Ovary (tissue), 3 donors: ENCODE results near the gene MBD4.

Experiments
- EP300 ChIP-seq: sonication (generic); formaldehyde crosslinking; IDR thresholded peaks from one replicate; pipeline ENCODE4 v1.6.1; 2017; ENCODE audit warnings: antibody characterized with exemption
- POLR2A ChIP-seq: fragments of 450-650 bp; IDR thresholded peaks from one replicate; pipeline ENCODE4 v1.6.1; 2017; ENCODE audit warnings: antibody characterized with exemption, mild to moderate bottlenecking, moderate library complexity
- TF ChIP-seq, protein P1 (sequence below), 3 donors: fragments of 450-650 bp in 2 of 3; fragments of 200-600 bp in 1 of 3; IDR thresholded peaks; one replicate each; pipeline versions ENCODE4 v1.5.1 to v1.8.0; 2016 to 2022; ENCODE audit warnings: antibody characterized with exemption in 3 of 3, mild to moderate bottlenecking in 1 of 3
- donor health status: DM: no; HTN: no; CAD: no.

DNA sequence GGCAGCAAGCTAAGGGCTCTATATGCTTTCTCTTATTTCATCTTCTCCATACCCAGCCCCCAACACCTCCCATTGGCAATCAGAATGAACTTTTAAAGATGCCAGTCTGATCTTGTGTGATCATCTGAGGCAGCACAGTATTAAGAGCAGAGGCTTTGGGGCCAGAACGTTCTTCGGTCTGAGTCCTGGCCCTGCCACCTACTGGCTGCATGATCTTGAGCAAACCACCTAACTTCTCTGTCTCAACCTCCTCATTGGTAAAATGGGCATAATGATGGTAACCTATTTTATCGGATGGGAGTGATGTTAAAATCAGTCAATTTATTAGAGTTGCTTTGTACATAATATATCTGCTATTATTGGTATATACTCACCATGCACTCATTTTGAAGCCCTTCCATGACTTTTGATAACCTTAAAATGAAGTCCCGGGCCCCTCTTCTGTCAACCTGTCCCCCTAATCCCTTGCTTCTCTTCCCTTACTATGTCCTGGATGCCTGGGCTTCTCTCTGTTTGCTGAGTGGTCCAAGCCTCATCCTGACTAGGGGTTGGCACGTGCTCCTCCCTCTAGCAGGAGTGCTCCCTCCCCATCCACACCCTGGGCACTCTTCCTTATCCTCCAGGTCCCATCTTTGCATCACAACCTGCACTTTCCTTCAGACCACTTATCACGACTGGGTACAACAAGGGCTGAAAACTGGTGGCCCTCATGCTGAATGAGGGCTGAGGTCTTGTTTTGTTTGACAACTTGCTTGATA lies 17.6 kb downstream of the MBD4 start:
- no peak for TF ChIP-seq POLR2A
- TF ChIP-seq, protein P1, sequence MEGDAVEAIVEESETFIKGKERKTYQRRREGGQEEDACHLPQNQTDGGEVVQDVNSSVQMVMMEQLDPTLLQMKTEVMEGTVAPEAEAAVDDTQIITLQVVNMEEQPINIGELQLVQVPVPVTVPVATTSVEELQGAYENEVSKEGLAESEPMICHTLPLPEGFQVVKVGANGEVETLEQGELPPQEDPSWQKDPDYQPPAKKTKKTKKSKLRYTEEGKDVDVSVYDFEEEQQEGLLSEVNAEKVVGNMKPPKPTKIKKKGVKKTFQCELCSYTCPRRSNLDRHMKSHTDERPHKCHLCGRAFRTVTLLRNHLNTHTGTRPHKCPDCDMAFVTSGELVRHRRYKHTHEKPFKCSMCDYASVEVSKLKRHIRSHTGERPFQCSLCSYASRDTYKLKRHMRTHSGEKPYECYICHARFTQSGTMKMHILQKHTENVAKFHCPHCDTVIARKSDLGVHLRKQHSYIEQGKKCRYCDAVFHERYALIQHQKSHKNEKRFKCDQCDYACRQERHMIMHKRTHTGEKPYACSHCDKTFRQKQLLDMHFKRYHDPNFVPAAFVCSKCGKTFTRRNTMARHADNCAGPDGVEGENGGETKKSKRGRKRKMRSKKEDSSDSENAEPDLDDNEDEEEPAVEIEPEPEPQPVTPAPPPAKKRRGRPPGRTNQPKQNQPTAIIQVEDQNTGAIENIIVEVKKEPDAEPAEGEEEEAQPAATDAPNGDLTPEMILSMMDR (IDR thresholded peaks at IDR 0.05), result no peak
- TF ChIP-seq EP300, result no peak
